GM20000 (cell line): ENCODE measurements around the gene TNFRSF1B.

Source experiments
- DNase-seq: peaks from one replicate; pipeline ENCODE4 v3.0.0; 2012; ENCODE audit warnings: low spot score
- CTCF ChIP-seq: IDR thresholded peaks from 2 replicates; pipeline ENCODE4 v1.5.1; 2012; ENCODE audit warnings: mild to moderate bottlenecking, control low read depth; ENCODE audit errors: extremely low read depth, missing control alignments

The TNFRSF1B gene

GRCh38 chr1:12183095-12183794, 16.5 kb downstream of the TNFRSF1B start:
- no peak for DNase-seq
- no peak for TF ChIP-seq CTCF

- no peak for DNase-seq
- no peak for TF ChIP-seq CTCF
Measured at GRCh38 chr1:12184008-12184681, 17.4 kb downstream of the TNFRSF1B start.

GRCh38 chr1:12185036-12185917, 18.5 kb downstream of the TNFRSF1B start:
- DNase-seq: no peak
- no peak for TF ChIP-seq CTCF

GRCh38 chr1:12185918-12186678, 19.3 kb downstream of the TNFRSF1B start:
- TF ChIP-seq CTCF: no peak
- no peak for DNase-seq

DNA sequence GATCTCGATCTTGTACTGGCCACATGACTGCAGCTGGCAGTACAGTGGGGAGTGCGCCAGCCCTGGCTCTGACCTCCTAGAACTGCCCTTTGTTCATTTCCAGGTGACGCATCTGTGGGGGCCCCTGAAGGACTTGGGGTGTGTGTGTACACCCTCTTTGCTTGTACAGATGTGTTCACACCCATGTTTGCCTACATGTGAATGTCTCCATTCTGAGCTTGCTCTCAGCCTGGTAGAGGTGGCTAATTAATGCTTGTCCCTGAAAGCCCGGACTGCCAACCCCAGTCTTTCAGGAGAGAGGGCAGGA, 19.8 kb downstream of the TNFRSF1B start:
- no peak for TF ChIP-seq CTCF
- no peak for DNase-seq

GRCh38 chr1:12188115-12188514, 21.3 kb downstream of the TNFRSF1B start:
- no peak for DNase-seq
- TF ChIP-seq CTCF: no peak
